ENCODE data around the gene ABTB1. TPM values are rescaled to one million over a fixed set of nuclear protein-coding genes. Genes with fewer than 3 reads are reported as not detected.

The ABTB1 gene
- total RNA-seq, 1 experiment from 2014 or later = 21.0 TPM

Other genes with a start within 250 kb of the ABTB1 start
- gene TPRA1, start 82.2 kb upstream of the ABTB1 start, total RNA-seq (2014; rRNA removed; shearing (Covaris generic); ENCODE audit: low replicate concordance) = 80.4 and 91.4 TPM in 2 replicates
- gene MCM2, start 74.5 kb upstream of the ABTB1 start, total RNA-seq (2014; rRNA removed; shearing (Covaris generic); ENCODE audit: low replicate concordance) = 152 and 177 TPM in 2 replicates
- gene PODXL2, start 43.8 kb upstream of the ABTB1 start, total RNA-seq (2014; rRNA removed; shearing (Covaris generic); ENCODE audit: low replicate concordance) = 70.4 and 84.7 TPM in 2 replicates
- gene MGLL, start 149.6 kb downstream of the ABTB1 start, total RNA-seq (2014; rRNA removed; shearing (Covaris generic); ENCODE audit: low replicate concordance) = 28.8 and 29.0 TPM in 2 replicates
- gene KBTBD12, start 242.3 kb downstream of the ABTB1 start, total RNA-seq (2014; rRNA removed; shearing (Covaris generic); ENCODE audit: low replicate concordance) = not detected in 2 replicates

Data from MG63 (cell line).